Thoracic aorta (tissue), 2 donors: ENCODE measurements around the gene ABCE1. TPM values are rescaled to one million over a fixed set of nuclear protein-coding genes. Genes with fewer than 3 reads are reported as not detected.

Experiments used
- ATAC-seq: fragments of 150-250 bp; one replicate; pipeline ENCODE4 v1.8.0; 2017; ENCODE audit warnings: low read depth; ENCODE audit not compliant: insufficient number of reproducible peaks, low FRiP score
- DNase-seq: peaks from one replicate; pipeline ENCODE4 v3.0.0-alpha.2; 2020; ENCODE audit warnings: low spot score
- H3K27ac ChIP-seq, 2 donors: fragments of 200-600 bp; sonication (generic); 1 replicate in 1 of 2; 2 replicates in 1 of 2; pipeline ENCODE4 v1.5.1; 2016; ENCODE audit warnings: mild to moderate bottlenecking in 2 of 2, moderate library complexity in 2 of 2
- H3K27me3 ChIP-seq: fragments of 200-600 bp; sonication (generic); replicated peaks from 2 replicates; pipeline ENCODE4 v1.6.0; 2016; ENCODE audit warnings: mild to moderate bottlenecking; ENCODE audit not compliant: insufficient read depth
- H3K36me3 ChIP-seq: fragments of 200-600 bp; sonication (generic); one replicate; pipeline ENCODE4 v1.5.1; 2016
- H3K4me1 ChIP-seq, 2 donors: fragments of 200-600 bp; sonication (generic); 1 replicate in 1 of 2; 2 replicates in 1 of 2; pipeline versions ENCODE4 v1.5.1 to v1.6.0; 2016; ENCODE audit warnings: low read depth in 2 of 2, mild to moderate bottlenecking in 1 of 2; ENCODE audit not compliant: control insufficient read depth in 1 of 2
- H3K4me3 ChIP-seq: fragments of 200-600 bp; sonication (generic); 2 replicates; pipeline ENCODE4 v1.5.1; 2016; ENCODE audit warnings: mild to moderate bottlenecking
- H3K9me3 ChIP-seq: fragments of 200-600 bp; sonication (generic); 2 replicates; pipeline ENCODE4 v1.5.1; 2016
- total RNA-seq, 2 donors: library from RNA; depleted of rRNA; stranded (reverse); fragments of >200 nt; gene quantifications; one replicate each; pipeline versions ENCODE4 v1.1.0 to v1.2.3, GENCODE V29; 2016
- TF ChIP-seq, protein P1 (sequence below): fragments of 200-600 bp; sonication (generic); IDR thresholded peaks from one replicate; pipeline ENCODE4 v1.5.1; 2019; ENCODE audit warnings: antibody characterized with exemption

ABCE1 gene
- total RNA-seq, 2 donors from 2014 or later: 74.6 to 74.7 TPM

DNA sequence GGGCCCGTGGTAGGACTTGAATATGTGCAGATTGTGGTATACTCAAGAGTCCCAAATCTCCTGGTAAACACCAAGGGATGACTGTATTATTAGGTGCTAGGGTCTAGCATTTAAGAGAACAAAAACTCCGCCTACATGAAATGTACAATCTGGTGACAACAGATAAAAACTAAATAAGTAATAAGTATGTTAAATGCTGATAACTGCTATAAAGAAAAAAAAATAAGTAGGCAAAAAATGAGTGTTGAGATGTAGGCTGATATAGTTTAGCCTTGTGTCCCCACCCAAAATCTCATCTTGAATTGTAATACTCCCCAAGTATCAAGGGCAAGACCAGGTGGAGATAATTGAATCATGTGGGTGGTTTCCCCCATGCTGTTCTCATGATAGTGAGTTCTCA is 58.9 kb downstream of the ABCE1 start:
- H3K36me3 ChIP-seq: peaks cover 15% of the 10 kb centered on the region
- H3K27me3 ChIP-seq: no peaks in the 10 kb centered on the region
- peaks cover 0 to 4% of the 10 kb centered on the region in 2 donors for H3K4me1 ChIP-seq
- H3K27ac ChIP-seq: no peak overlapping the region
- no peak overlapping the region for H3K4me3 ChIP-seq
- H3K9me3 ChIP-seq: no peaks in the 10 kb centered on the region
- TF ChIP-seq, protein P1, sequence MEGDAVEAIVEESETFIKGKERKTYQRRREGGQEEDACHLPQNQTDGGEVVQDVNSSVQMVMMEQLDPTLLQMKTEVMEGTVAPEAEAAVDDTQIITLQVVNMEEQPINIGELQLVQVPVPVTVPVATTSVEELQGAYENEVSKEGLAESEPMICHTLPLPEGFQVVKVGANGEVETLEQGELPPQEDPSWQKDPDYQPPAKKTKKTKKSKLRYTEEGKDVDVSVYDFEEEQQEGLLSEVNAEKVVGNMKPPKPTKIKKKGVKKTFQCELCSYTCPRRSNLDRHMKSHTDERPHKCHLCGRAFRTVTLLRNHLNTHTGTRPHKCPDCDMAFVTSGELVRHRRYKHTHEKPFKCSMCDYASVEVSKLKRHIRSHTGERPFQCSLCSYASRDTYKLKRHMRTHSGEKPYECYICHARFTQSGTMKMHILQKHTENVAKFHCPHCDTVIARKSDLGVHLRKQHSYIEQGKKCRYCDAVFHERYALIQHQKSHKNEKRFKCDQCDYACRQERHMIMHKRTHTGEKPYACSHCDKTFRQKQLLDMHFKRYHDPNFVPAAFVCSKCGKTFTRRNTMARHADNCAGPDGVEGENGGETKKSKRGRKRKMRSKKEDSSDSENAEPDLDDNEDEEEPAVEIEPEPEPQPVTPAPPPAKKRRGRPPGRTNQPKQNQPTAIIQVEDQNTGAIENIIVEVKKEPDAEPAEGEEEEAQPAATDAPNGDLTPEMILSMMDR: no peak
- ATAC-seq (no peak), DNase-seq (no peak)

DNA sequence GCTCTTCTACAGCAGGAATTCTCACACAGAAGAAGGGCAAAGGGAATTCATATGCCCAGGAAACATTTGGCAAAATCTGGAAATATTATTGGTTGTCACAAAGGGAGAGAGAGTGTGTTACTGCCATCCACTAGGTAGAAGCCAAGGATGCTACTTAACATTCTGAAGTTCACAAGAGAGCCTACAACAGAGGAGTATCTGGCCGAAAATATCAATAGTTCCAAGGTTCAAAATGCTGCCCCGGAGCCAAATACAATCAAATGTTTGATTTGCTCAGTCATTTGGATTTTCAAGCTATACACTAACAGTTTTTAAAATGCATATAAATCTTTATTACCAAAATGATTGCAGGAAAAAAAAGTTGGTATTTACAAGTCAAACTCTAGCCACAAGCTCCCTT is 63.4 kb downstream of the ABCE1 start:
- Histone ChIP-seq H3K9me3 (no peaks in the 10 kb centered on the region), H3K27me3 (no peaks in the 10 kb centered on the region), H3K4me1 (no peaks in the 10 kb centered on the region), H3K4me3 (no peak overlapping the region), H3K36me3 (peaks cover 13% of the 10 kb centered on the region), H3K27ac (no peak overlapping the region)
- TF ChIP-seq, protein P1: no peak
- DNase-seq: no peak
- no peak for ATAC-seq

DNA sequence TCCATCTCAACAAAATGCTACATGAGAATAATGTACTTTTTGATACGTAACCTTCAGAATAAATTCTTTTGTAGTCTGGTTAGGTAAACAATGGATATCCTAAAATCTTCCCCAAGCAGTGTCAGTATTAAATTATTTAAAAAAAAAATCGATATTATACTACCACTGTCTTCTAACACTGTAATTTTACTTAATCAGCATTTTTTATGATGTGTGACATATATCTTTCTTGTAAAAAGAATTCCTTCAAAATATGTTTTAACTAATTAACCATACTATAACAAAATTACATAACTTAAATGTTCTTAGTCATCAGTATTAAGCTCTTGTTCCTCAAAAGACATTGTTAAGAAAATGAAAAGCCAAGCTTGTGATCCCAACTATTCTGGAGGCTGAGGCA is 69.8 kb downstream of the ABCE1 start:
- DNase-seq (no peak), ATAC-seq (no peak)
- Histone ChIP-seq H3K9me3 (no peaks in the 10 kb centered on the region), H3K27me3 (no peaks in the 10 kb centered on the region), H3K4me3 (no peak overlapping the region), H3K27ac (no peak overlapping the region), H3K4me1 (no peaks in the 10 kb centered on the region), H3K36me3 (peaks cover 4% of the 10 kb centered on the region)
- TF ChIP-seq, protein P1: no peak

DNA sequence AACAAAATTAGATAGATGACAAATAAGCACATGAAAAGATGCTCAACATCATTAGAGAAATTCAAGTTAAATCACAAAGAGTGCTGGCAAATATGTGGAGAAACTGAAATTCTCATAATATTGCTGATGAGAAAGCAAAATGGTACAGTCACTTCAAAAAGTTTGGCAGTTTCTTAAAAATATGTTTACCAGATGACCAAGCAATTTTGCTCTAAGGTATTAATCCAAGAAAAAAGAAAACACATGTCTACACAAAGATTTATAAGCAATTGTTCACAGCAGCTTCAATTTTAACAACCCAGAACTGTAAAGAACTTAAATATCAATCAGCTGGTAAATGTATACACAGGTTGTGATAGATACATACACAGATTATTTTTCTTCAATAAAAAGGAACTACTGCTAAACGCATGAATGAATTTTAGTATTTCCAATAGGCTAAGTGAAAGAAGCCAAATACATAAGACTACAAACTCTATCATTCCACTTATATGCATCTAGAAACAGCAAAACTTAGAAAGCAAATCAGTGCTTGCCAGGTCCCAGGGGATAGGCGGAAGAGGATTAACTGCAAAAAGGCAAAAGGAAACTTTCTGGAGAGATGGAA is 70.6 kb downstream of the ABCE1 start:
- no peak overlapping the region for H3K4me3 ChIP-seq
- no peak overlapping the region for H3K27ac ChIP-seq
- no peaks in the 10 kb centered on the region for H3K9me3 ChIP-seq
- ATAC-seq: no peak
- TF ChIP-seq, protein P1: no peak
- peaks cover 4% of the 10 kb centered on the region for H3K36me3 ChIP-seq
- no peaks in the 10 kb centered on the region for H3K4me1 ChIP-seq
- H3K27me3 ChIP-seq: no peaks in the 10 kb centered on the region
- no peak for DNase-seq

DNA sequence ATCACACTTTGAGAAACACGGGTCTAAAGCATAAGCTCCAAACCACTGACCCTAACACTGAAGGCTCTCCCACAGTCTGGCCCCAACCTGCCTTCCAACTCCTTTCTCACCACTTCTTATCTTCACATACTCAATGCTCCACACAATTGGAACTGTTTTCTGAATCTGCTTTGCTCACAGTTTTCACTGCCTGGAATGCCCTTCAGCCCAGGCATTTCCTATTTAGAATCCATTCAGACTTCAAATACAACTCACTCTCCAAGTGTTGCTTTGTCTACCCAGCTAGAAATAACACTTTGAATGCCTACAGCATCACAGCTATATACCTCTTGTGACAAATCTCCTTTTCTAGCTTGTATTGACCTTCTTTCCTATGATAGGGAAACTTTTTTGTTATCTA is 72.1 kb downstream of the ABCE1 start:
- no peak overlapping the region for H3K4me3 ChIP-seq
- TF ChIP-seq, protein P1: no peak
- no peak for ATAC-seq
- H3K27ac ChIP-seq: no peak overlapping the region
- peaks cover 4% of the 10 kb centered on the region for H3K36me3 ChIP-seq
- no peak for DNase-seq
- H3K27me3 ChIP-seq: no peaks in the 10 kb centered on the region
- peaks cover 0 to 4% of the 10 kb centered on the region in 2 donors for H3K4me1 ChIP-seq
- H3K9me3 ChIP-seq: no peaks in the 10 kb centered on the region
